MM.1S (cell line): Measurements from ENCODE around the gene NGEF.

ENCODE experiments used
- DNase-seq: peaks from one replicate; pipeline ENCODE4 v3.0.0-alpha.2; 2015
- H2AFZ ChIP-seq: fragments of 300-600 bp; sonication (generic); 2 replicates; pipeline ENCODE4 v1.6.0; 2016; ENCODE audit warnings: antibody characterized with exemption, low read length
- H3F3A ChIP-seq: fragments of 300-600 bp; sonication (generic); 2 replicates; pipeline ENCODE4 v1.6.1; 2016; ENCODE audit warnings: mild to moderate bottlenecking, antibody characterized with exemption, low read length, moderate library complexity, mixed read lengths; ENCODE audit not compliant: insufficient read depth
- H3K27ac ChIP-seq: fragments of 300-600 bp; sonication (generic); 2 replicates; pipeline ENCODE4 v1.5.1; 2016; ENCODE audit warnings: mild to moderate bottlenecking, low read length
- H3K27me3 ChIP-seq: fragments of 300-600 bp; sonication (generic); replicated peaks from 2 replicates; pipeline ENCODE4 v1.6.0; 2016; ENCODE audit warnings: low read length; ENCODE audit not compliant: insufficient read depth
- H3K36me3 ChIP-seq: fragments of 300-600 bp; sonication (generic); replicated peaks from 2 replicates; pipeline ENCODE4 v1.6.1; 2016; ENCODE audit warnings: mild to moderate bottlenecking, low read length, mixed read lengths; ENCODE audit not compliant: insufficient read depth
- H3K4me1 ChIP-seq: fragments of 300-600 bp; sonication (generic); 2 replicates; pipeline ENCODE4 v1.6.1; 2016; ENCODE audit warnings: low read length, mixed read lengths
- H3K4me2 ChIP-seq: fragments of 300-600 bp; sonication (generic); 2 replicates; pipeline ENCODE4 v1.6.0; 2016; ENCODE audit warnings: low read depth, low read length
- H3K4me3 ChIP-seq: fragments of 300-600 bp; sonication (generic); 2 replicates; pipeline ENCODE4 v1.5.1; 2016; ENCODE audit warnings: low read length, mixed read lengths
- H3K79me2 ChIP-seq: fragments of 300-600 bp; sonication (generic); 2 replicates; pipeline ENCODE4 v1.6.1; 2016; ENCODE audit warnings: mixed run types, low read length, mixed read lengths
- H3K9ac ChIP-seq: fragments of 300-600 bp; sonication (generic); 2 replicates; pipeline ENCODE4 v1.6.1; 2016; ENCODE audit warnings: low read length, mixed read lengths
- H3K9me2 ChIP-seq: fragments of 300-600 bp; sonication (generic); replicated peaks from 2 replicates; pipeline ENCODE4 v1.6.1; 2016; ENCODE audit warnings: mild to moderate bottlenecking, low read length, mixed read lengths; ENCODE audit not compliant: insufficient read depth
- H3K9me3 ChIP-seq: fragments of 300-600 bp; sonication (generic); replicated peaks from 2 replicates; pipeline ENCODE4 v1.6.1; 2016; ENCODE audit warnings: mild to moderate bottlenecking, low read length, mixed read lengths; ENCODE audit not compliant: insufficient read depth
- H4K20me1 ChIP-seq: fragments of 300-600 bp; sonication (generic); 2 replicates; pipeline ENCODE4 v1.6.1; 2016; ENCODE audit warnings: mild to moderate bottlenecking, low read length, moderate library complexity, mixed read lengths; ENCODE audit not compliant: insufficient read depth
- EZH2 ChIP-seq: fragments of 300-600 bp; sonication (generic); optimal IDR thresholded peaks from 2 replicates; pipeline ENCODE3; 2017; ENCODE audit warnings: low read depth, mild to moderate bottlenecking, antibody characterized with exemption, low read length, mixed read lengths
- EZH2phosphoT487 ChIP-seq: fragments of 300-600 bp; sonication (generic); IDR thresholded peaks from 2 replicates; pipeline ENCODE4 v1.6.1; 2018; ENCODE audit warnings: antibody characterized with exemption, low read length
- TF ChIP-seq, protein P1 (sequence below): fragments of 300-600 bp; sonication (generic); IDR thresholded peaks from 2 replicates; pipeline ENCODE4 v1.5.1; 2016; ENCODE audit warnings: antibody characterized with exemption, low read length, mixed read lengths

NGEF gene

DNA sequence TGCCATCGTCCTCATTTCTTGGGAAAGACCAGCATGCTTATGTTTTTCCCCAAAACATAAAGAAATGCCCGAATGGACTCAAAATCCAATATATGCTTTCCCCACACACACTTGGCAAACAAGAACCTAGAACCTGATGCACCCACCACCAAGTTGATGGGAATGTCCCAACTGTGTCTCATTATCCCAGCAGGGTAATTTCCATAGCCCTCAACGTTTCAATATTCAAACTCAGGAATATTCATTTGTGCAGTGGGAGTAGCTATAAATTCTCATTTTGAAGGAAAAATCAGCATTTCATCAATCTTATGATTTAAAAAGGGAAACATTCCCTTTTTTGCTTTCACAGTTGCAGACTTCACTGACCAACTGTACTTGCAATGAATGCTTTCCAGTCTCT lies 92.3 kb downstream of the NGEF start:
- Histone ChIP-seq H3K36me3 (no peaks in the 10 kb centered on the region), H3K27me3 (no peaks in the 10 kb centered on the region)
- DNase-seq: no peak

GRCh38 chr2:232920055-232920454 lies 93.0 kb downstream of the NGEF start:
- Histone ChIP-seq H3K9me2 (no peaks in the 10 kb centered on the region), H2AFZ (no peak overlapping the region), H4K20me1 (no peaks in the 10 kb centered on the region), H3F3A (no peaks in the 10 kb centered on the region), H3K9me3 (no peaks in the 10 kb centered on the region), H3K4me1 (no peaks in the 10 kb centered on the region), H3K79me2 (no peaks in the 10 kb centered on the region), H3K36me3 (no peaks in the 10 kb centered on the region), H3K4me3 (no peak overlapping the region), H3K4me2 (no peak overlapping the region), H3K27ac (no peak overlapping the region), H3K9ac (no peak overlapping the region), H3K27me3 (no peaks in the 10 kb centered on the region)
- no peak for DNase-seq
- TF ChIP-seq, protein P1, sequence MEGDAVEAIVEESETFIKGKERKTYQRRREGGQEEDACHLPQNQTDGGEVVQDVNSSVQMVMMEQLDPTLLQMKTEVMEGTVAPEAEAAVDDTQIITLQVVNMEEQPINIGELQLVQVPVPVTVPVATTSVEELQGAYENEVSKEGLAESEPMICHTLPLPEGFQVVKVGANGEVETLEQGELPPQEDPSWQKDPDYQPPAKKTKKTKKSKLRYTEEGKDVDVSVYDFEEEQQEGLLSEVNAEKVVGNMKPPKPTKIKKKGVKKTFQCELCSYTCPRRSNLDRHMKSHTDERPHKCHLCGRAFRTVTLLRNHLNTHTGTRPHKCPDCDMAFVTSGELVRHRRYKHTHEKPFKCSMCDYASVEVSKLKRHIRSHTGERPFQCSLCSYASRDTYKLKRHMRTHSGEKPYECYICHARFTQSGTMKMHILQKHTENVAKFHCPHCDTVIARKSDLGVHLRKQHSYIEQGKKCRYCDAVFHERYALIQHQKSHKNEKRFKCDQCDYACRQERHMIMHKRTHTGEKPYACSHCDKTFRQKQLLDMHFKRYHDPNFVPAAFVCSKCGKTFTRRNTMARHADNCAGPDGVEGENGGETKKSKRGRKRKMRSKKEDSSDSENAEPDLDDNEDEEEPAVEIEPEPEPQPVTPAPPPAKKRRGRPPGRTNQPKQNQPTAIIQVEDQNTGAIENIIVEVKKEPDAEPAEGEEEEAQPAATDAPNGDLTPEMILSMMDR: no peak
- TF ChIP-seq EZH2 (no peak), EZH2phosphoT487 (no peak)

More for the DNA sequence above, 92.3 kb downstream of the NGEF start:
- Histone ChIP-seq H3K27ac (no peak overlapping the region), H3K9me2 (no peaks in the 10 kb centered on the region), H3K4me3 (no peak overlapping the region), H2AFZ (no peak overlapping the region), H3K9me3 (no peaks in the 10 kb centered on the region), H3K79me2 (no peaks in the 10 kb centered on the region), H4K20me1 (no peaks in the 10 kb centered on the region), H3F3A (no peaks in the 10 kb centered on the region), H3K4me1 (no peaks in the 10 kb centered on the region), H3K4me2 (no peak overlapping the region), H3K9ac (no peak overlapping the region)
- TF ChIP-seq EZH2: no peak
- no peak for TF ChIP-seq EZH2phosphoT487
- TF ChIP-seq, protein P1: no peak

GRCh38 chr2:232919141-232919540 lies 93.9 kb downstream of the NGEF start:
- no peaks in the 10 kb centered on the region for H3K36me3 ChIP-seq
- H3K9ac ChIP-seq: no peak overlapping the region
- no peak for DNase-seq
- H3K9me3 ChIP-seq: no peaks in the 10 kb centered on the region
- no peaks in the 10 kb centered on the region for H4K20me1 ChIP-seq
- H3K27me3 ChIP-seq: no peaks in the 10 kb centered on the region
- no peaks in the 10 kb centered on the region for H3K4me1 ChIP-seq
- no peak overlapping the region for H2AFZ ChIP-seq
- no peak overlapping the region for H3K4me3 ChIP-seq
- H3F3A ChIP-seq: no peaks in the 10 kb centered on the region
- H3K4me2 ChIP-seq: no peak overlapping the region
- H3K9me2 ChIP-seq: no peaks in the 10 kb centered on the region
- no peaks in the 10 kb centered on the region for H3K79me2 ChIP-seq
- H3K27ac ChIP-seq: no peak overlapping the region
- TF ChIP-seq EZH2: no peak
- TF ChIP-seq, protein P1: no peak
- no peak for TF ChIP-seq EZH2phosphoT487
